Progenitor cell of endocrine pancreas (in vitro differentiated cells): Measurements from ENCODE around the gene USP22. TPM values are rescaled to one million over a fixed set of nuclear protein-coding genes. Genes with fewer than 3 reads are reported as not detected.
"Not testable (repeated sequence)": the region's sequence is repeated elsewhere in the genome, so short reads cannot be mapped to it uniquely, and the experiment has no call there.

Source experiments
- DNase-seq: peaks from one replicate; pipeline ENCODE4 v3.0.0; 2021; ENCODE audit warnings: low spot score; ENCODE audit not compliant: unreplicated experiment
- H3K27ac Mint-ChIP-seq: 2 replicates; pipeline ENCODE4 v1.8.0; 2021; ENCODE audit warnings: mild to moderate bottlenecking, moderate library complexity, mixed read lengths
- H3K27me3 Mint-ChIP-seq: 2 replicates; pipeline ENCODE4 v1.8.0; 2021; ENCODE audit warnings: mixed read lengths
- H3K36me3 Mint-ChIP-seq: 2 replicates; pipeline ENCODE4 v1.8.0; 2022; ENCODE audit warnings: mixed read lengths; ENCODE audit not compliant: insufficient read depth
- H3K4me1 Mint-ChIP-seq: 2 replicates; pipeline ENCODE4 v1.8.0; 2021; ENCODE audit warnings: low read depth, mixed read lengths
- H3K4me3 Mint-ChIP-seq: 2 replicates; pipeline ENCODE4 v1.8.0; 2021; ENCODE audit warnings: low read depth, mild to moderate bottlenecking, moderate library complexity, mixed read lengths
- H3K9me3 Mint-ChIP-seq: 2 replicates; pipeline ENCODE4 v1.8.0; 2021; ENCODE audit warnings: low read depth, mixed read lengths
- CTCF ChIP-seq: fragments of 200-600 bp; sonication (generic); IDR thresholded peaks from one replicate; pipeline ENCODE4 v1.5.0; 2021; ENCODE audit warnings: antibody characterized with exemption, mild to moderate bottlenecking; ENCODE audit not compliant: unreplicated experiment
- total RNA-seq: library from RNA; stranded (reverse); gene quantifications from 2 replicates; pipeline ENCODE4 v1.2.1, GENCODE V29; 2021

USP22 gene
- total RNA-seq, 1 donor from 2014 or later = 368 TPM

- Mint-ChIP-seq H3K27ac (no peak overlapping the region), H3K36me3 (peaks cover 40% of the 10 kb centered on the region), H3K4me1 (peaks cover 4% of the 10 kb centered on the region), H3K4me3 (no peak overlapping the region), H3K27me3 (no peaks in the 10 kb centered on the region), H3K9me3 (peaks cover 8% of the 10 kb centered on the region)
- no peak for TF ChIP-seq CTCF
- no peak for DNase-seq
Observed at GRCh38 chr17:20979792-20980083, 63.1 kb downstream of the USP22 start.

- H3K4me3 Mint-ChIP-seq, H3K27me3 Mint-ChIP-seq, DNase-seq, H3K9me3 Mint-ChIP-seq, H3K4me1 Mint-ChIP-seq, H3K27ac Mint-ChIP-seq: not testable (repeated sequence)
- peaks cover 40% of the 10 kb centered on the region for H3K36me3 Mint-ChIP-seq
Observed at GRCh38 chr17:20979007-20979791, 63.6 kb downstream of the USP22 start.

- not testable (repeated sequence) for H3K9me3 Mint-ChIP-seq, H3K27me3 Mint-ChIP-seq, H3K4me1 Mint-ChIP-seq, DNase-seq, H3K4me3 Mint-ChIP-seq, H3K27ac Mint-ChIP-seq
- H3K36me3 Mint-ChIP-seq = peaks cover 38% of the 10 kb centered on the region
Observed at GRCh38 chr17:20977609-20978253, 65.1 kb downstream of the USP22 start.

- TF ChIP-seq CTCF = no peak
- Mint-ChIP-seq H3K36me3 (peaks cover 25% of the 10 kb centered on the region), H3K27ac (no peak overlapping the region), H3K4me1 (peaks cover 4% of the 10 kb centered on the region), H3K4me3 (no peak overlapping the region), H3K9me3 (peaks cover 8% of the 10 kb centered on the region), H3K27me3 (no peaks in the 10 kb centered on the region)
- DNase-seq = no peak
Observed at GRCh38 chr17:20975566-20975965, 67.2 kb downstream of the USP22 start.

- TF ChIP-seq CTCF = no peak
- DNase-seq = no peak
- H3K4me1 Mint-ChIP-seq = peaks cover 6% of the 10 kb centered on the region
- H3K27ac Mint-ChIP-seq = no peak overlapping the region
- H3K36me3 Mint-ChIP-seq = peaks cover 4% of the 10 kb centered on the region
- no peaks in the 10 kb centered on the region for H3K9me3 Mint-ChIP-seq
- H3K4me3 Mint-ChIP-seq = no peak overlapping the region
- H3K27me3 Mint-ChIP-seq = no peaks in the 10 kb centered on the region
Observed at GRCh38 chr17:20970329-20970728, 72.5 kb downstream of the USP22 start.

GRCh38 chr17:20968913-20969616 lies 73.7 kb downstream of the USP22 start:
- H3K27me3 Mint-ChIP-seq = no peaks in the 10 kb centered on the region
- no peak for TF ChIP-seq CTCF

More at GRCh38 chr17:20968913-20969616, 73.7 kb downstream of the USP22 start:
- H3K36me3 Mint-ChIP-seq = peaks cover 8% of the 10 kb centered on the region
- no peak for DNase-seq
- H3K4me3 Mint-ChIP-seq = no peak overlapping the region
- no peak overlapping the region for H3K27ac Mint-ChIP-seq
- H3K4me1 Mint-ChIP-seq = peaks cover 10% of the 10 kb centered on the region
- no peaks in the 10 kb centered on the region for H3K9me3 Mint-ChIP-seq
